ENCODE data around the gene RPS19BP1.

RPS19BP1 gene, protein sequence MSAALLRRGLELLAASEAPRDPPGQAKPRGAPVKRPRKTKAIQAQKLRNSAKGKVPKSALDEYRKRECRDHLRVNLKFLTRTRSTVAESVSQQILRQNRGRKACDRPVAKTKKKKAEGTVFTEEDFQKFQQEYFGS

GRCh38 chr22:39532215-39533073 is at the start of gene RPS19BP1:
RPS19BP1 (minus strand) TSS chr22:39532748; CDS start chr22:39532738, 10 bp downstream.
- H3K79me2 ChIP-seq (ENCODE audit: insufficient read depth, low read length) = peaks cover 51% of the 10 kb centered on the region
- H3K4me2 ChIP-seq (ENCODE audit: insufficient read depth, low read length) = peak within 1 kb of the TSS; percentile 86
- peak within 1 kb of the TSS; percentile 62 to 90 for H3K4me3 ChIP-seq (ENCODE audit: low read depth in 1 of 2, low read length in 2 of 2)
- ATAC-seq (ENCODE audit: insufficient read depth, low read depth) (peak; percentile 82), DNase-seq (peak; percentile 100)
- H3K27ac ChIP-seq (ENCODE audit: low read length) = peak within 1 kb of the TSS; percentile 86
- peaks cover 33% of the 10 kb centered on the region for H4K20me1 ChIP-seq (ENCODE audit: insufficient read depth, low read length)
- peak within 1 kb of the TSS; percentile 85 for H2AFZ ChIP-seq (ENCODE audit: low read depth, low read length)
- H3K4me1 ChIP-seq (ENCODE audit: insufficient read depth, low read length) = peaks cover 72% of the 10 kb centered on the region
- H3K9me3 ChIP-seq (ENCODE audit: insufficient read depth, low read length, severe bottlenecking) = no peaks in the 10 kb centered on the region
- H3K9ac ChIP-seq (ENCODE audit: low read depth, low read length) = peak within 1 kb of the TSS; percentile 90
- H3K27me3 ChIP-seq (ENCODE audit: insufficient read depth, low read length, poor library complexity) = no peaks in the 10 kb centered on the region
- peaks cover 42% of the 10 kb centered on the region for H3K36me3 ChIP-seq (ENCODE audit: insufficient read depth, low read length)
- no peak for TF ChIP-seq EZH2 (IDR thresholded peaks at IDR 0.05; ENCODE audit: borderline replicate concordance, low read depth, low read length, severe bottlenecking)
- TF ChIP-seq CTCF (IDR thresholded peaks at IDR 0.05; ENCODE audit: borderline replicate concordance, extremely low read depth, low read length, poor library complexity, severe bottlenecking) = no peak

DNA sequence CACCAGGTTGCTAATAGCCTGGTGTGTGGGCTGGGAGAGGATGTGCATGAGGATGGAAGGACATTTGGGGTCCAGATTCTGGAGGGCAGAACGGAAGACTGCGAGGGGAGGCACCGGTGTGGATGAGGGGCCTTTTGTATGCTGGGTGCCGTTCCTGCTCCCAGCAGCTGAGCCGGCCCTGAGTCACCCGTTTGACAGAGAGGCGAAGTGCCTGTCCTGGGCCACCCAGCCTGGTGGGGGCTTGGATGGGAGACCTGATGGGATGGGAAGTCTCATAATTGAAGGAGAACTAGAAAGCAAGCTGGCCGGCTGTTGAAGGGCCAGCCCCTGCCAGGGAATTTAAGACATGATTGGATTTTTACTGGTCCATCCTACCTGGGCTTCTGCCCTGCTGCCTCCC is 48.8 kb upstream of the RPS19BP1 start:
- no peak overlapping the region for H3K4me3 ChIP-seq (ENCODE audit: low read depth in 1 of 2, low read length in 2 of 2)
- H3K9me3 ChIP-seq (ENCODE audit: insufficient read depth, low read length, severe bottlenecking) = no peaks in the 10 kb centered on the region
- ATAC-seq (ENCODE audit: insufficient read depth, low read depth) (no peak), DNase-seq (no peak)
- TF ChIP-seq CTCF (IDR thresholded peaks at IDR 0.05; ENCODE audit: borderline replicate concordance, extremely low read depth, low read length, poor library complexity, severe bottlenecking) (no peak), EZH2 (IDR thresholded peaks at IDR 0.05; ENCODE audit: borderline replicate concordance, low read depth, low read length, severe bottlenecking) (no peak)
- no peaks in the 10 kb centered on the region for H3K79me2 ChIP-seq (ENCODE audit: insufficient read depth, low read length)
- no peak overlapping the region for H2AFZ ChIP-seq (ENCODE audit: low read depth, low read length)
- peaks cover 6% of the 10 kb centered on the region; the same call in 1 of the 2 replicates for H4K20me1 ChIP-seq (ENCODE audit: insufficient read depth, low read length)
- no peaks in the 10 kb centered on the region for H3K4me1 ChIP-seq (ENCODE audit: insufficient read depth, low read length)
- no peak overlapping the region for H3K9ac ChIP-seq (ENCODE audit: low read depth, low read length)
- no peaks in the 10 kb centered on the region for H3K27me3 ChIP-seq (ENCODE audit: insufficient read depth, low read length, poor library complexity)
- H3K27ac ChIP-seq (ENCODE audit: low read length) = no peak overlapping the region
- no peaks in the 10 kb centered on the region for H3K36me3 ChIP-seq (ENCODE audit: insufficient read depth, low read length)
- H3K4me2 ChIP-seq (ENCODE audit: insufficient read depth, low read length) = no peak overlapping the region

DNA sequence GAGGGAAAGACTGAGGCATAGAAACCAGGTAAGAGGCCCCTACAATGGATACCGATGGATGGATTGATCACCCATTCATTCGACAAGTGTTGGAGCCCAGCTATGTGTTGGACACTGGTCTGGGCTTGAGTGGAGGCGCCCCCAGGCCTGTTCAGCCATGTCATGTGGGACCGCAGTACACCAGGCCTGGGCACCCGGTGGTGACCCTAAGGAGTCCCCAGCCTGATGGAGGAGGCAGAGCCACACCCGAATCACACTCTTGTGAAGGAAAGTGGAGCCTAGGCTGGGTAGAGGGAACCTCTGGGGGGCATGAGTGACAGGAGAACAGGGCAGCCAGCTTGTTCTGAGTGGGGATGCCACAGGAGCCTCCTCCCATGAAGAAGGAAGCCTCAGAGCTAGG is 48.2 kb upstream of the RPS19BP1 start:
- no peaks in the 10 kb centered on the region for H3K9me3 ChIP-seq (ENCODE audit: insufficient read depth, low read length, severe bottlenecking)
- DNase-seq = no peak
- ATAC-seq (ENCODE audit: insufficient read depth, low read depth) = no peak
- H3K4me1 ChIP-seq (ENCODE audit: insufficient read depth, low read length) = no peaks in the 10 kb centered on the region
- no peak overlapping the region for H2AFZ ChIP-seq (ENCODE audit: low read depth, low read length)
- no peak overlapping the region for H3K4me3 ChIP-seq (ENCODE audit: low read depth in 1 of 2, low read length in 2 of 2)
- H3K27ac ChIP-seq (ENCODE audit: low read length) = no peak overlapping the region
- H3K27me3 ChIP-seq (ENCODE audit: insufficient read depth, low read length, poor library complexity) = no peaks in the 10 kb centered on the region
- H4K20me1 ChIP-seq (ENCODE audit: insufficient read depth, low read length) = peaks cover 6% of the 10 kb centered on the region; the same call in 1 of the 2 replicates
- H3K4me2 ChIP-seq (ENCODE audit: insufficient read depth, low read length) = no peak overlapping the region
- H3K36me3 ChIP-seq (ENCODE audit: insufficient read depth, low read length) = no peaks in the 10 kb centered on the region
- H3K9ac ChIP-seq (ENCODE audit: low read depth, low read length) = no peak overlapping the region
- H3K79me2 ChIP-seq (ENCODE audit: insufficient read depth, low read length) = no peaks in the 10 kb centered on the region
- no peak for TF ChIP-seq EZH2 (IDR thresholded peaks at IDR 0.05; ENCODE audit: borderline replicate concordance, low read depth, low read length, severe bottlenecking)
- TF ChIP-seq CTCF (IDR thresholded peaks at IDR 0.05; ENCODE audit: borderline replicate concordance, extremely low read depth, low read length, poor library complexity, severe bottlenecking) = no peak

All from DND-41 (cell line).